Inferior parietal cortex (tissue), 1 donor: Measurements from ENCODE around the gene RNF223.

Experiments
- DNase-seq: peaks from one replicate; pipeline ENCODE4 v3.0.0-alpha.2; 2016; ENCODE audit errors: extremely low spot score

Gene RNF223

DNA sequence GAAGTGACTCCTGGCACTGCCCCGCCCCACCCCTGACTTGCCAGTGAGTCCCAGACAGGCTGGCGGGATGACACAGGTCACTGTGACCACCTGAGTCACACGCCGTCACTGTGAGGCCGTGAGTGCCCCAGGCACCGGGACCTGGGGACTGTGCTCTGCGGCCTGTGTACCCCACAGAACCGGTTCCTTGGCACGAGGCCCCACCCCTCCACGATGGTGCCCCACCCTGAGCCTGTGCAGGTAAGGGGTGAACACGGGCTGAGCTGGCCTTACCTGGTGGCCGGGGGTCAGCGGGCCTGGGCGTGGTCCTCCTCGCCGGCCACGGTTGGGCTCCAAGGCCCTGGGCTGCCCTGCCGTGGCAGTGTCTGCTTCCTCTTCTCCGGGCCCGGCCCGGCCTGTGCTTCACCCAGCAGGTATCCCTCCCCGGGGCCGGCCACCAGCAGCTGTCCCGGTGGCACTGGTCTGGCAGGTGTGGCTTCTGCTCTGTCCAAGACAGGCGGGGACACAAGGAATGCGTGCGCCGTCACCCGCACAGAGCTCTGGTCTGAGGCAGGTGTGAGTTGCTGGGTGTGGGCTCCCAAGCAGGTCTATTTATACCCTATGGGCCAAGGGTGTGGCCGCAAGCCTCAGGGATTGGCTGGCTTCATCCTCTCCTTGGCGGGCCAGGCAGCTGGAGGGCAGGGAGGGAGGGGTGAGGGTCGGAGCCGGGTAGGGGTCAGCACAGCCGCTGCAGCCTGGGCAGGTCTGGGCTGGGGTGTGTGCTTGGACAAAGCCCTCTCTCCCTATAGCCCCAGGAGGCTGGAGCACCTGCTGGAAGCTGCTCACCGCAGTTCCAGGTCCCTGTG lies at the start of gene RNF223:
TSS of gene RNF223 (minus strand) at position 564 of the 845 bp plus-strand sequence. CDS start 1,740 bp downstream, outside the sequence.
- DNase-seq = no peak

DNA sequence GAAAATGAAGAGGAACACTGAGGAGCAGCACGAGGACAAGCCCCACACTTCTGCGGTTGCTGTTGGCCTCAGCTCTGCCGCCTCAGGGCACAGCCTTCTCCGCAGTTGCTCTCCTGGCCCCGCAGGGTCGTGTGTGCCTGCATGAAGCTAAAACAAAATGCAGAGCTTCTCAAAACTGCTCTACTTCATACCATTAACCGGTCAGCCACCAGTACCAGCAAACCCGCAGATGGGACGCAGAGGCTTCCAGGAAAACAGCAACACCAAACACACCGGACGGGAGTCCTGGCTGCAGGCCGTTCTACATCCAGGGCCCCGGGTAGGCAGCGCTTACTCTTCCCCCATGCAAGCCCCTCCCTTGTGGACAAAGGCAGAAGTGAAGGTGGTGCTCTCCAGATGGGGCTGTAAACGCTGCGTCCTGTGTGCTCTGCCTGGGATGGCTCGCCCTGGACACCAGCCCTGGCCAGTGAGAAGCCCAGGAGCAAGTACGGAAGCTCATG lies 48.9 kb upstream of the RNF223 start:
- DNase-seq = no peak

DNA sequence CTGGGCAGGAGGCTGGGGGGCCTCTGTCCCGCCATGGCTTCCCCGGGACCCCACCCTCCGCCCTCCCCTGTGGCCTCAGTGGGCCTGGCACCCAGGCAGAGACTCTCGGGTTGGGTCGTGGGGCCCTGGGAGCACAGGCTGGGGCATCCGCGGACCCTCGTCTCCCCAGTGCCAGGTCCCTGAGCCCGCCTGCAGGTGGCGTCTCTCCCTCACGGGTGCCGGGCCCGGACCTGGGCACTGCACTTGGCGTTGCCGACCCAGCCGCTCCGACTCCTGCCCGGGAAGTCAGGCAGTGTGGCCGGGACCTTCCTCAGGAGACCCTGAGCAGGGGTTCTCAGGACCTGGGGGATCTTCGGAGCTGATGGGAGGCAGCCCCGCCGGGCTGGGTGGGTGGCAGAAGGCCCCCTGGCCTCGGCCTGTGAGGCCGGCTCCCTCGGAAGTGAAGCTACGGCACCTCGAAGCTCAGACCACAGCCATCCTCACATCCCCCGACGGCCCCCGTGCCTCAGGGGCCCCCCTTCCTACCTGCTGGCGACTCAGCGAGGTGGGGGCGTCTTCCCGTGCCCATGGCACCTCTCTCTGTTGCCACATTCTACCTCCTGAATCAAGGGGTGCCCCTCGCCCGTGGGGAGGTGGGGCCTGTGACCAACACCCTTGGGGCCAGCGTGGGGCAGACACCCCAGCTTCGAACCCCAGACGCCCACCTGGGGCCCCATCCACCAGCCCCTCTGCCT lies 48.1 kb upstream of the RNF223 start:
- DNase-seq = peak; percentile 70

DNA sequence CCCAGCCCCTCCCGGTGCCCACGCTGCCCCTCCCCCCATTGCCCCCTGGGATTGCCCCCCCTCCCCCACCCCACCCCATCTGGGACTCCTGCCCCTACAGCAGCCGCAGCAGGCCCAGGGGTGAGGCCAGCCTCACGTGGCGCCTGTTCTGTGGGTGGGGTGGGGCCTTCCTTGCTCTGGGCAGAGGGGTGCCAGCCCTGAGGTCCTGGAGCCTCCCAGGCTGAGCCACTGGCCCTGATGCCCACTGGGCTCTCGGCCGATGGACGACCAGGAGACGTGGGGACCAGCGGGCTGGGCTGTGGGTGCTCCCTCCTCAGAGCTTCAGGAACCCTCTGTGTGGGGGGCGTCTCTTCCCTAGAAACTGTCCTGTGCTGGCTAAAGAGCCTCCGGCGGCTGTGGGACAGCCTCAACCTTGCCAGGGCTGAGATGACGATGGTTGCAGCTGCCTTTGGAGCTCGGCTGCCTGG lies 47.5 kb upstream of the RNF223 start:
- no peak for DNase-seq

DNA sequence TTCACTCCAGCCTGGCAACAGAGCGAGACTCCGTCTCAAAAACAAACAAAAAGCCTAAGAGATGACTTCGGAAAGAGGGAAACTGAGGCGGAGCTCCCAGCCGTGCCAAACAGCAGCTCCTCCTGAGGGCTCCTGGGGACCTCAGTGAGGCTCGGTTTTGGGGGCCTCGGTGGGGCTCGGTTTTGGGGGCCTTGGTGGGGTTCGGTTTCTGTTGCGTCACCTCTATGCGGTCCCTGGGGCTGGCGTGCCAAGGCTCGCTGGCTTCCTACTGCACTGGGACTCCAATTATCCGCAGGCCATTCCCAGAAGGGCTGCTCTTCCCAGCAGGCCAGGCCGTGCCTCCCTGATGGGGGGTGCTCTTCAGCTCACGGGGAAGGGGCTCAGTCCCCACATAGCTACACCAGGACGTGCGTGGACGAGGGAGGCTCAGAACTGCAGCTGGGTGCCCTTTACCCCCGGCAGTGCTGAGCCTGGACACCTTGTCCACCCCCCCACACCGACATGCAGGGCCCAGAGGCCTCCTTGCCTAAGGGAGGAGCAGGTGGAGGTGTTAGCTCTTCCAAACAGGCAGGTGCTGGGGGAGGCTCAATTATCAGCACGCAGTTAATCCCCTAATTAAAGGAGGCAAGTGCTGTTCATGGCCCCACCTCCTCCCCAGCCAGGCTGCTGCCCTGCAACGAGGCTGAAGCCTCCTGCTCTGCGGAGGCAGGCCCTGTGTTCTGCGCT lies 46.9 kb upstream of the RNF223 start:
- no peak for DNase-seq

DNA sequence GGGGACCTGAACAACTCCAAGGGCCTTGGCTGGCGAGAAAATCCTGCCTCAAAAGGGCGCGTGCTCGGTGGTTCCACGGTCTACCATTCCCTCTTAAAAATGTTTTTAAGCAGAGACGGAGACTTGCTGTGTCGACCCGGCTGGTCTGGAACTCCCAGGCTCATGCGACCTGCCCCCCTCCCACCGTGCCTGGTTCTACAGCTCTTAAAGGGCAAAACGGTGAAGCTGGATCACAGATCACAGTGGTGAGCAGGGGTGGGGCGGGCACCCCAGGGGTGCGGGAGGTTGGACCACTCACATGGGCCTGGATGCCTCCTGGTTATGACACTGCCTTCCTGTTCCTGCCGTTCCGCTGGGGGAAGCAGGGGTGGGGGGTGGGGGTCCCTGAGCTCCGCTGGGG lies 46.0 kb upstream of the RNF223 start:
- DNase-seq = no peak

DNA sequence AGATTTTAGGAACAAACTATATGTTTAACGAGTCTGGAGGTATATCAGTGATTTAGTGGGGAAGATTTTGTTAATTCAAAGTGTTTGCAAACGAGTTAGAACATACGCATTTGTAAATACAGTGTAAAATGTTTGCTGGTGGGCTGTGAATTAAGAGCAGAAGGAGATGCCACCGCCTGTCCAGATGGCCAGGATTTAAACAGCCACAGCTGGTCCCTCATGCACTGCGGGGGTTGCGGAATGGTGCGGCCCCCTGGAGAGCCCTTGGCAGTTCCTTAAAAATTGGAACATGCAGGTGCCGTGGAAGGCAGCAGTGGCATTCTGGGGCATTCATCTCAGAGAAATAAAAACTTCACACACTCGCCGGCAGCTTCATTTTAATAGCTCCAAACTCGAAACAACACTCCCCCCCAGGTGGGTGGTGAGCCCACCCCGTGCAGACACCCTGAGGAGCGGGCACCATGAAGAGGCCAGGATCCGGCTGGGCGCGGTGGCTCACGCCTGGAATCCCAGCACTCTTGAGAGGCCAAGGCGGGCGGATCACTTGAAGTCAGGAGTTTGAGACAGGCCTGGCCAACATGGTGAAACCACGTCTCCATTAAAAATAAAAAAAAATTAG lies 45.3 kb upstream of the RNF223 start:
- DNase-seq = no peak

DNA sequence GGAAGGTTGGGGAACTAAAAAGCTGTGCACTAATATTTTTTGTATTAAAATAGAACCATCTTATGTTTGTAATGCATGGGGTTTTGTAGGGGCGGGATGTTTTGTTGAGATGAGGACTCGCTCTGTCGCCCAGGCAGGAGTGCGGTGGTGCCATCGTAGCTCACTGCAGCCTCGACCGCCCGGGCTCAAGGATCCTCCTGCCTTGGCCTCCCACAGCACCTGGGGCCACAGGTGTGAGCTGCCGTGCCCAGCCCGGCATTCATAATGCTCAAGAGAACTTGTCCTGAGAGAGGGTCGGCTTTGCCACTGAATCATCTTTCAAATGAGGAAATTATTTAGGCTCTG lies 44.7 kb upstream of the RNF223 start:
- no peak for DNase-seq

DNA sequence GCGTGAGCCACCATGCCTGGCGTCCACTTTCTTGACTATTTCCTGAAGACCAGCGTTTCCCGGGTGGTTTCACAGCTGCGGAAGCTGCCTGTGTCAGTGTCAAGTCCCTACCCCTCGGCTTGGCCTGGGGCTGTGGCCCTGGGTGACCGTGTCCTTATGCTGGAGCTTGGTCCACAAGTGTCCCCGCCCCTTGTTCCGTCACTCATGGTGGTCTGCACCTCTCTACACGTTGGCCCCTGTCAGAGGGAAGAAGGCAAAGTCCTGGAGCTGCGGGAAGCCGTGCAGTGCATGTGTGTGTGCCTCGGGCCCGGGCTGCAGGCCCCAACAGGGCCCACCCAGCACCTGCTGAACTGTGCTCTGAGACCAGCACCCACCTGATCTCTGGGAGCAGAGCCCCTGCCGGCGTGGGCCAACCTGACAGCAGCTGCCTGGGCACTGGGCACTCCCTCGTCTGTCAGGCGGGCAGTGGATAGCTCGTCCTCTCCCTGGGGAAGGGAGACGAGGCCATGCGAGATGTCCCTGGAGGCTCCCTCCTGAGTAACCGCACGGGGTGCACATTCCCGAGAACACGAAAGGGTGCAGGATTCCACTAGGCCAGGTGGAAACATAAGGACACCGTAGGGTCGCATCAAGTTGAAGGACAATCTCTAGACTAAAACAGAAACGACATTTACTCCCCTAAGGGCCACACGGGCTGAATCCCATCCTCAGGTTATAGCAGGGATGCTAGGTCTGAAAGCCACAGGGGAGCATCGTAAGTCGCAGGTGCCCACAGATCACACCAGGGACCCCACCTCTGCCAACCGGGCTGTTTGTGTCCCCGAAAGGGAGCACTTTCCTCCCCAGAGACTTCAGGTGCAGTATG lies 44.1 kb upstream of the RNF223 start:
- no peak for DNase-seq

DNA sequence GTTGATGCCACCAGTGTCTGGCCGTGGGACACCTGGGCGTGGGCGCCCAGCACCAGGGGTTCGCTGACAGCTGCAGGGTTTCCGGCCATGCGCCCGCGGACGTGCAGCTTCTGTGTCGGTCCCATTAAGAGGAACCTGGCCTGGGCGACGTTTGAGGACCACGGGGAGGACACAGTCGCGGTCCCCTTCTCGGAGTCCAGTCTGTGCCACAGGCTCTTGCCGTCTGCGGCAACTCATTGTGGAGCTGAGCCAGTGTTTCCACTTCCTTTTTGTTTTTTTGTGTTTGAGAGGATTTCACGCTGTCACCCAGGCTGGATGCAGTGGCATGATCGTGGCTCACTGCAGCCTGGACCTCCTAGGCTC lies 43.3 kb upstream of the RNF223 start:
- DNase-seq = no peak

DNA sequence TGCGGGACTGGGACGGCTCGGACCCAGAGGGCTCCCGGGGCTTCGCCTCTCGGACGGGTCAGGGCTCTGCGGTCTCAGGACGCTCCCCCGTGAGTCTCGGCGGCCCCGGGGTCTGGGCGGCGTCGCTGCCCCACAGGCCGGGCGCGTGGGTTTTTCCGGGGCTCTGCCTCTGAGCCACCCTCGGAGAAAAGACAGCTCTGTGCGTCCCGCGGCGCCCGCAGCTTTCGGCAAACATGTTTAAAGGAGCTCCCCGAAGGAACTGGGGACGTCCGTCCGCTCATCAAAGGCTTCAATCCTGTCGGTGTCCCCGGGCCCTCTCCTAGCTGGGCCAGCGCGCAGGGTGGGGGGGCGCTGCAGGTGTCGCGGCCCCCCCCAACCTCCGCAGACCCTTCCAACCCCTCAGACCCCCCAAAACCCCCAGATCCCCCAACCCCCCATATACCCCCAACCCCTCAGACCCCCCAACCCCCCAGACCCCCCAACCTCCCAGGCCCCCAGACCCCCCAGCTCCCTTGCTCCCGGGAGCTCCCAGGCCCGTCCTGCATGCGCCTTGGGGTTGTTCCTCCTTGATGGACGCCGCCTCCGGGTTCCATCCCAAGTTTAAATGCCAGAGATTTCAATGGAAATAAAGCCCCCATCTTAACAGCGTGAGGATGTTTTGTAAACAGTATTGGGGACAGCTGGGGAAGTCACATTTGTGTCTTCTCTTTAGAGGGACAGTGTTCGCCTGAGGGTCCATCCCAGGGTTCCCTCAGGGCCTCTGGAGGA lies 42.8 kb upstream of the RNF223 start:
- DNase-seq = no peak

DNA sequence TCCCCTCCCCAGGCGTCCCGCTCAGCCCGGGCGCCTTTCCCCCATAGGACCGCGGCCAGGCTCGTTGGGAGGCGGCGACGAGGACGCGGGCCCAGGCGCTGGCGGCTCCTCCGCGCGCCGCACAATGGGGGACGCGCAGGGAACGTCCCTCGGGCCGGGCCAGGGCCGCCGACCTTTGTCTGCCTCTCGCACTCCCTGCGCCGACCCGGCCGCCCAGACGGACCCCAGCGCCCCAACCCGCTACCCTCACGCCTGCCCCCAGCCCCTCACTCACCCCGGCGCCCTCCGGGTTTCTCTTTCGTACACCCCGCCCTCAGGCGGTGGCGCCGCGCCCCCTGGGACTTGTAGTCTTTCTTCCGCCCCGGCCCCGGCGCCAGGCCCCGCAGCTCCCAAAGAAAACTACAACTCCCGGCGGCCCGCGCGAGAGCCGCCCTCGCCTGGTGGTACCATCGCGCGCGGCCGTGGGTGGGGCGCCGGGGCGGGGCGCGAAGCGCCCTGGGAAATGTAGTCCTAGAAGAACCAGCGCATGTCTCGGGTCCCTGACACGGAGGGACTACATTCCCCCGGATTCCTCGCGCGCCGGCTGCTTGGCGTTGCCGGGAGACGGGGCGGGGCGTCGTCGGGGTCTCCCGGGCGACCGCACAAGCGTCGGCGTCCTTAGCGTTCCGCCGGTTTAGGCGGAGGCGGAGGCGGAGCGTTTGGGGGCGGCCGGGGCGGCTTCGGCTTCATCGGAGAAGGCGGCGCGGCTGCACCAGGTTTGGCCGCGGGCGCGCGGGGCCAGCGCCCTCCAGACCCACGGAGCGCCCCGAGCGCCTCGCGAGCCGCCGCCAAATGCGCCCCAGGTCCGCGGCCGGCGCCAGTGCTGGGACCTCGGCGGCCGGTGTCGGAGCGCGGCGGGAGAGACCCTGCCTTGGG lies 41.9 kb upstream of the RNF223 start, which contains the start of gene C1orf159:
TSS of gene C1orf159 (minus strand) at position 304 of the 915 bp plus-strand sequence. CDS start 24,546 bp downstream, outside the sequence.
- peak; percentile 99 for DNase-seq

DNA sequence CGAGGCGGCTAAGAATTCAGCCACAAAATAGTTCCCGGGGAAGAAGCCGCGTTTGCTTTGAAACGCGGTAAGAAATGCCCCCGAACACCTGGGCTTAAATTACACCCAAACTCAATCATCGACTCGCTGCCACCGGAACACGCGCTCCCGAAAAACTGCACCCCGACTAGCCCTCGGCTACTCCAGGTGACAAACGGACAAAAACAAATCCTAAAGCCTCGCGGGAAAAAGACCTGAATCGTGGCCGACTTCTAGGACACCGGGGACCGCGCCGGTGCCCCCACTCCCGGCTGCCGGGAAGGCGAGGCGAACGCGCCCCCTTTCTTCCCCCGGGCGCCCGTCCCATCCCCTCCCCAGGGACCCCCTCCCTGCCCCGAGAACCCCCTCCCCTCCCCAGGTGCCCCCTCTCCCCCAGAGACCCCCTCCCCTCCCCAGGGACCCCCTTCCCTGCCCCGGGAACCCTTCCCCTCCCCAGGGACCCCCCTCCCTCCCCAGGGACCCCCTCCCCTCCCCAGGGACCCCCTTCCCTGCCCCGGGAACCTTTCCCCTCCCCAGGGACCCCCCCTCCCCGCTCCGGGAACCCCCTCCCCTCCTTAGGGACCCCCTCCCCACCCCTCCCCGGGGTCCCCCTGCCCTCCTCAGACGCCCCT lies 41.2 kb upstream of the RNF223 start:
- no peak for DNase-seq

DNA sequence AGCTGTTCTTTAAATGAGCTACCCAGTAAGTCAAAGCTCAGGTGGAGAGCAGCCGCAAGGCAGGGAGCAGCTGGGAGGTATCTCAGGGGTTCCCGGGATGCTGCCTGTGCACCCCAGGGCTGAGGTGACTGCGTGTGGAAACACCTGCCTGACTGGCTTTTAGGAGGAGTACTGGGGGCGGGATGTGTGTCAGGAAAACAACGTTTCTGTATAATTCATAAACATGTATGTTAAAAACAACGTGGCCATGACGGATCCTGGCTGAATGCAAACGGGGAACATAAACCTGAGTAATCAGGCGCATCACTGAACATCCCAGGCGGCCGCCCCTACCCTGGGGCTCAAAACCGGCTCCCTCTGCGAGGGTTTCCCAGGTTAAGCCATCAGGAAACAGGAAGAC lies 40.3 kb upstream of the RNF223 start:
- no peak for DNase-seq

DNA sequence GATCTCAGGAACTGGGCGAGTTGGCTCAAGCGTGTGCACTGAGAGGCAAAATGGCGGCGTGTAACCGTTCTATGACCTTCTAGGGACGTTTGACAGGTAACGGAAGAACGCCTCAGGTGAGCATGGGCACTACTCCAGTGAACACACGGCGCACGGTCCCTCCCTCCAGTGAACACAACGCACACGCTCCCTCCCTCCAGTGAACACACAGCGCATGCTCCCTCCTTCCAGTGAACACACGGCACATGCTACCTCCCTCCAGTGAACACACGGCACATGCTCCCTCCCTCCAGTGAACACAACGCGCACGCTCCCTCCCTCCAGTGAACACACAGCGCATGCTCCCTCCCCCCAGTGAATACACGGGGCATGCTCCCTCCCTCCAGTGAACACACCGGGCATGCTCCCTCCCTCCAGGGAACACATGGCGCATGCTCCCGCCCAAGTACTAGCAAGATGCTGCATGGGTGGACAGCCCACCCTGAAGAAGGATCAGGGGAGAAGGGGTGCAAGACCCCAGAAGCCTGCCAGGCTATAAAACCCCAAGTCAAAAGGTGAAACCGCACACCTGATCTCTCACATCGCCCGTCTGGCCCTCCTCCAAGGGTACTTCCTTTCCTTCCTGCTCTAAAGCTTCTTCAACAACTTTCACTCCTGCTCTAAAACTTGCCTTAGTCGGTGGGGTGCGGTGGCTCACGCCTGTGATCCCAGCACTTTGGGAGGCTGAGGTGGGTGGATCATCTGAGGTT lies 38.3 kb upstream of the RNF223 start:
- DNase-seq = no peak

DNA sequence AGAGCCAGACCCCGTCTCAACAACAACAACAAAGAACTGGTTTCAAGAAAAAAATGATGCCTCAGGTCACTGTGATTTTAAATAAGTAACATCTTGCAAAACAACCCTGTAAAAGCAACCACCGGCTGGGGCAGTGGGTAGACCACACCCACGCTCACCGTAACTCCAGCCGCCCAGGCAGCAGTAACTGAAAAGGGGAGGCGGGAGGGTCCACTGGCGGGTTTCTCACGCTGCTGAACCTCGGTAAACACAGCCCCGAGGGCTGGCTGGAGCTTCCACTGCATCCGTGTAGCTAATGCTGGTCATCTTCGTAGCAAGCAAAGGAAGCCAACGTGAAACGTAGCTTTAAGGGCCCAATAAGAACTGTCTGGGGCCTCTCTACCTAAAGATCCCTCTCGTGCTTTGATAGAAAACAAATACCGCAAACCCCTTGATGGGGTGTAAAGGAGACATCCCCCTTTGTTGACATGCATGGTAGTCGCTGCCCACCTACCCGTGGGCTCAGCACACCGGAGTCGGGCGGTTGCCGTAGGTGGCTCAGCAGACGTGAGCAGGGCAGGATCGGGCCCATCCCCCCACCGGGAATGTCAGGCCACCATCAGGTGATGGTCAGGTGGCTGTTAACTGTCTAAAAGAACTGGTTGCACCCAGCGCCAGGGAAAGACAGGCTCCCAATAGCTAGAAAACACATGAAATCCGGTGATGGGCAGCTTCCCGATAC lies 37.6 kb upstream of the RNF223 start:
- DNase-seq = no peak

DNA sequence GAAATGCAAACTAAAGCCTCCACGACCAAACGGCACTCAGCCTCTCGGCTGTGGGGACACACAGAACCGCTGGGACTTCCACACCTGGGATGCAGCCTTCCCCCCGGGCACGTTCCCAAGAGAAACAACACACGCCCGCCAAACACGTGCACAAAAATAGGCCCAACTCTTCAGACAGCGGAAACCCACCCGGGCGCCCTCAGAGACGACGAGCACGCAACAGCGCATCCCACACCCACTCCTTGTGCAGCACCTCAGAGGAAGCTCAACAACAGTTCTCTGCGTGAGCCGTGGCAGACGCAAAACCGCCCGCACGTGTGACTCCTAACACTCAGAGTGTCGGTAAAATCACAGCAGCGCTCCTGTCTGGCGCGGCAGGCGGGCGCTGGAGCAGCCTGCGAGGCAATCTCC lies 36.5 kb upstream of the RNF223 start:
- no peak for DNase-seq
